GM12891 (cell line): Measurements from ENCODE around the gene OMD.

Experiments
- PAX5 ChIP-seq: IDR thresholded peaks from 2 replicates; pipeline ENCODE4 v1.6.1; 2011; ENCODE audit warnings: low read length, moderate library complexity, mild to moderate bottlenecking; ENCODE audit not compliant: insufficient read depth, severe bottlenecking
- POLR2A ChIP-seq: IDR thresholded peaks from 2 replicates; pipeline ENCODE4 v1.6.1; 2011; ENCODE audit warnings: low read depth, low read length, control low read depth
- POLR2AphosphoS5 ChIP-seq: IDR thresholded peaks from 2 replicates; pipeline ENCODE4 v1.6.1; 2011; ENCODE audit warnings: low read depth, low read length, control low read depth
- POU2F2 ChIP-seq: IDR thresholded peaks from 2 replicates; pipeline ENCODE4 v1.6.1; 2011; ENCODE audit warnings: low read depth, mild to moderate bottlenecking, control low read depth, low read length, moderate library complexity
- SPI1 ChIP-seq: IDR thresholded peaks from 2 replicates; pipeline ENCODE4 v1.6.1; 2011; ENCODE audit warnings: low read depth, low read length, control low read depth
- TAF1 ChIP-seq: IDR thresholded peaks from 2 replicates; pipeline ENCODE4 v1.6.1; 2011; ENCODE audit warnings: low read depth, low read length, control low read depth

- TF ChIP-seq POLR2A (no peak), POLR2AphosphoS5 (no peak), TAF1 (no peak), POU2F2 (no peak), PAX5 (no peak), SPI1 (no peak)
Observed at GRCh38 chr9:92432972-92433548, 8.8 kb upstream of the OMD start.
